Kidney (tissue), 14 donors: ENCODE results near the gene GDE1. TPM values are rescaled to one million over a fixed set of nuclear protein-coding genes. Genes with fewer than 3 reads are reported as not detected.

Experiments
- DNase-seq, 5 donors: peaks; one replicate each; pipeline ENCODE4 v3.0.0-alpha.2; 2013 to 2020
- FAIRE-seq: peaks from 2 replicates; lab custom pipeline; 2012; peaks lifted over from hg19 to GRCh38; lab: Jason Lieb, UNC
- H3K27ac ChIP-seq, 2 donors: one replicate each; pipeline ENCODE4 v1.7.0; 2013; ENCODE audit warnings: low read depth in 2 of 2, low read length in 2 of 2, inconsistent platforms in 1 of 2
- H3K27me3 ChIP-seq: one replicate; pipeline ENCODE4 v1.7.1; 2013; ENCODE audit warnings: low read length, inconsistent platforms; ENCODE audit not compliant: control insufficient read depth, insufficient read depth
- H3K36me3 ChIP-seq, 3 donors: one replicate each; pipeline versions ENCODE4 v1.7.0 to v1.7.1; 2013; ENCODE audit warnings: low read length in 3 of 3, control low read depth in 1 of 3, inconsistent platforms in 1 of 3; ENCODE audit not compliant: insufficient read depth in 3 of 3, control insufficient read depth in 2 of 3
- H3K4me1 ChIP-seq, 3 donors: one replicate each; pipeline versions ENCODE4 v1.7.0 to v1.7.1; 2013; ENCODE audit warnings: low read length in 3 of 3, inconsistent platforms in 1 of 3, low read depth in 1 of 3; ENCODE audit not compliant: control insufficient read depth in 2 of 3, insufficient read depth in 2 of 3
- H3K4me3 ChIP-seq, 3 donors: one replicate each; pipeline versions ENCODE4 v1.7.0 to v1.8.1; 2013; ENCODE audit warnings: low read length in 3 of 3, control low read depth in 1 of 3, inconsistent platforms in 1 of 3
- H3K9ac ChIP-seq, 3 donors: one replicate each; pipeline versions ENCODE4 v1.7.0 to v1.7.1; 2013; ENCODE audit warnings: low read length in 3 of 3, control low read depth in 1 of 3, inconsistent platforms in 1 of 3
- H3K9me3 ChIP-seq, 3 donors: one replicate each; pipeline versions ENCODE4 v1.7.0 to v1.7.1; 2013; ENCODE audit warnings: low read length in 3 of 3, control low read depth in 1 of 3, inconsistent platforms in 1 of 3; ENCODE audit not compliant: control insufficient read depth in 2 of 3, insufficient read depth in 1 of 3
- CTCF ChIP-seq: IDR thresholded peaks from 3 replicates; pipeline ENCODE4 v1.5.1; 2012; ENCODE audit warnings: mild to moderate bottlenecking, moderate library complexity, borderline replicate concordance; ENCODE audit not compliant: insufficient read depth; ENCODE audit errors: extremely low read depth
- intact Hi-C: fragments of 100-400 bp; cut with DNase I; formaldehyde crosslinking; loops from one replicate; pipeline ENCODE4 v1.11.1; 2022
- polyA plus RNA-seq: library from polyadenylated mRNA; stranded (reverse); fragments of 350-450 nt; fragmentation: Illumina TruSeq; extraction: RNeasy Lipid Tissue Mini Kit (QIAGEN cat#74804); gene quantifications from one replicate; pipeline ENCODE4 v1.2.3, GENCODE V29; 2014; ENCODE audit warnings: low read depth, low replicate concordance; ENCODE audit not compliant: insufficient read depth
- total RNA-seq: library from RNA; stranded (reverse); fragmentation: NEBNext Ultra II Directional; extraction: Animal tissue kit (Norgen Biotek cat#: 25700); gene quantifications from one replicate; pipeline ENCODE4 v1.2.1, GENCODE V29; 2021
- donor health status: control.
- donor health status: control.
- donor health status: control.
- donor health status: control.
- donor health status: control.
- donor health status: DM: yes; HTN: yes; CAD: no.
- donor health status: Normal renal cell carcinoma (clear cell type).

Gene GDE1
- total and polyA plus RNA-seq, 2 donors from 2014 or later: 48.2 to 54.7 TPM

- H3K27ac ChIP-seq: no peak overlapping the region
- intact Hi-C loops: no loop called here
- no peaks in the 10 kb centered on the region for H3K36me3 ChIP-seq
- H3K9ac ChIP-seq: no peak overlapping the region
- H3K4me1 ChIP-seq: peaks cover 0 to 5% (median 3%) of the 10 kb centered on the region in 3 donors
- no peaks in the 10 kb centered on the region for H3K27me3 ChIP-seq
- TF ChIP-seq CTCF: peak; percentile 51
- FAIRE-seq (no peak), DNase-seq (peak in 2 of 5 donors; percentile 60 to 72)
- H3K9me3 ChIP-seq: no peaks in the 10 kb centered on the region
- H3K4me3 ChIP-seq: no peak overlapping the region
Measured at GRCh38 chr16:19559242-19559910, 37.5 kb upstream of the GDE1 start.

- no peaks in the 10 kb centered on the region for H3K9me3 ChIP-seq
- H3K4me1 ChIP-seq: peaks cover 0 to 5% (median 3%) of the 10 kb centered on the region in 3 donors
- FAIRE-seq (no peak), DNase-seq (peak in 1 of 5 donors; percentile 63)
- peak overlapping the region; percentile 73 to 97 (median 89) for H3K4me3 ChIP-seq
- H3K27ac ChIP-seq: peak overlapping the region; percentile 84 to 85
- intact Hi-C loops: no loop called here
- no peaks in the 10 kb centered on the region for H3K27me3 ChIP-seq
- TF ChIP-seq CTCF: no peak
- H3K9ac ChIP-seq: peak overlapping the region; percentile 76 to 95 (median 88)
- no peaks in the 10 kb centered on the region for H3K36me3 ChIP-seq
Measured at GRCh38 chr16:19555938-19556771, 34.3 kb upstream of the GDE1 start.

GRCh38 chr16:19555186-19555937 lies 33.5 kb upstream of the GDE1 start, which contains the start of gene VPS35L:
Gene VPS35L, plus strand, starts transcription at chr16:19555703. Its CDS starts 27 bp downstream, at chr16:19555730.
- H3K4me3 ChIP-seq: peak within 1 kb of the TSS; percentile 73 to 97 (median 89)
- no peaks in the 10 kb centered on the region for H3K9me3 ChIP-seq
- H3K36me3 ChIP-seq: no peaks in the 10 kb centered on the region
- peak; percentile 66 for TF ChIP-seq CTCF
- H3K9ac ChIP-seq: peak within 1 kb of the TSS; percentile 76 to 96 (median 88)
- intact Hi-C loops: no loop called here
- FAIRE-seq: peak; percentile 73
- H3K27me3 ChIP-seq: no peaks in the 10 kb centered on the region
- H3K4me1 ChIP-seq: peaks cover 0 to 5% (median 3%) of the 10 kb centered on the region in 3 donors
- peak; percentile 99 for DNase-seq
- H3K27ac ChIP-seq: peak within 1 kb of the TSS; percentile 84 to 85
